Measurements from ENCODE around the gene CLDND2.

DNA sequence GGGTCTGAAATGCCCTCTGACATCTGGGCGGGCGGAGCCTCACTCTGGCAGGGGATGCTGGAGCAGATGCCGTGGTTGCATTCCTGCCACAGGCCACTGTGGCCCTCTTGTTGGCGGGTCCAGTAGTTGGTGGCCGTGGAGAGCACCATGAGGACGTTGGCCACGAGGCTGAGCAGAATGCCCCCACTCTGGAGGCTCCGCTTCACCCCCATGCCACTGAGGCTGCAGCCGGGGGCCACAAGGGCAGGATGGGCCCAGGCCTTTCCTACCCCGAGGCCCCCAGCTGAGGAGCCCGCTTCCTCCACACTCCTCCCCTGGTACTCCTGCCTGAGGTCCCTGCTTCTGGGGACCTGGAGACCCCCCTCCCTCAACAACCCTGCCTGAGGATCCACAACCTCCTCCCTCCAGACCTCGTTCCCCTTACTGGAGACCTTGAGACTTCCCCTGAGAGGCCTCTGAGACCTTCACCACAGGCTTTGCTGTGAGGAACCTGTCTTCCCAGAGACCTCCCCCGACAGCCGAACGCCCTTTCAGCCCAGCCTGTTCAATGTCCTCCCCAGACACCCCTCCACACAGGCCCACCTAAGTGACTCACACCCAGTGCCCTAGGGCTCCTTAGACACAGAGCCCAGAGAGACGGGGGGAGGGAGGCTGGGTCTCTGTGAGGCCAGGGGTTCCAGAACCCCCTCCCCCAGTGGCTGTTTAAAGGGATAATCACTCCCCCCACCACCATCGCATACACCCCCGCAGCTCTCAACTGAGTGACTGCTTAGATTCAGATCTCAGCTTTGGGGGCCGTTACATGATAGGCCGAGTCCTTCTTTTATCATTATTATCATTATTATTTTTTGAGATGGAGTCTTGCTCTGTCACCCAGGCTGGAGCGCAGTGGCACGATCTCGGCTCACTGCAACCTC, at the start of gene CLDND2:
- TF ChIP-seq, protein P1, sequence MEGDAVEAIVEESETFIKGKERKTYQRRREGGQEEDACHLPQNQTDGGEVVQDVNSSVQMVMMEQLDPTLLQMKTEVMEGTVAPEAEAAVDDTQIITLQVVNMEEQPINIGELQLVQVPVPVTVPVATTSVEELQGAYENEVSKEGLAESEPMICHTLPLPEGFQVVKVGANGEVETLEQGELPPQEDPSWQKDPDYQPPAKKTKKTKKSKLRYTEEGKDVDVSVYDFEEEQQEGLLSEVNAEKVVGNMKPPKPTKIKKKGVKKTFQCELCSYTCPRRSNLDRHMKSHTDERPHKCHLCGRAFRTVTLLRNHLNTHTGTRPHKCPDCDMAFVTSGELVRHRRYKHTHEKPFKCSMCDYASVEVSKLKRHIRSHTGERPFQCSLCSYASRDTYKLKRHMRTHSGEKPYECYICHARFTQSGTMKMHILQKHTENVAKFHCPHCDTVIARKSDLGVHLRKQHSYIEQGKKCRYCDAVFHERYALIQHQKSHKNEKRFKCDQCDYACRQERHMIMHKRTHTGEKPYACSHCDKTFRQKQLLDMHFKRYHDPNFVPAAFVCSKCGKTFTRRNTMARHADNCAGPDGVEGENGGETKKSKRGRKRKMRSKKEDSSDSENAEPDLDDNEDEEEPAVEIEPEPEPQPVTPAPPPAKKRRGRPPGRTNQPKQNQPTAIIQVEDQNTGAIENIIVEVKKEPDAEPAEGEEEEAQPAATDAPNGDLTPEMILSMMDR (IDR thresholded peaks at IDR 0.05; ENCODE audit: borderline replicate concordance, extremely low read depth, low read length, poor library complexity, severe bottlenecking) = no peak
- TF ChIP-seq EZH2 (IDR thresholded peaks at IDR 0.05; ENCODE audit: borderline replicate concordance, low read depth, low read length, severe bottlenecking) = no peak
